GM21528 (cell line): ENCODE results near the gene FAXC.
A peak's percentile ranks its signal among the peaks of the same experiment; 100 is the strongest.
"Not testable (repeated sequence)": the region's sequence is repeated elsewhere in the genome, so short reads cannot be mapped to it uniquely, and the experiment has no call there.

Experiments used
- ATAC-seq: cut with Tn5 transposase; IDR thresholded peaks from one replicate; pipeline ENCODE4 v1.9.1; 2021; ENCODE audit warnings: mild to moderate bottlenecking, moderate library complexity; ENCODE audit not compliant: unreplicated experiment, low FRiP score

Gene FAXC

GRCh38 chr6:99344289-99344688, 5.2 kb downstream of the FAXC start:
- ATAC-seq = no peak

- no peak for ATAC-seq
These were observed 7.5 kb downstream of the FAXC start for GRCh38 chr6:99341862-99342455.

- ATAC-seq = no peak
These were observed 11.3 kb downstream of the FAXC start for GRCh38 chr6:99338188-99338587.

- ATAC-seq = not testable (repeated sequence)
These were observed 14.2 kb downstream of the FAXC start for GRCh38 chr6:99335298-99335697.

- peak; percentile 44 for ATAC-seq
These were observed 14.8 kb downstream of the FAXC start for GRCh38 chr6:99334526-99335127.

GRCh38 chr6:99333068-99333467, 16.4 kb downstream of the FAXC start:
- peak; percentile 92 for ATAC-seq

- no peak for ATAC-seq
These were observed 17.9 kb downstream of the FAXC start for GRCh38 chr6:99331531-99331930.

- ATAC-seq = peak; percentile 66
These were observed 19.3 kb downstream of the FAXC start for GRCh38 chr6:99330159-99330558.

DNA sequence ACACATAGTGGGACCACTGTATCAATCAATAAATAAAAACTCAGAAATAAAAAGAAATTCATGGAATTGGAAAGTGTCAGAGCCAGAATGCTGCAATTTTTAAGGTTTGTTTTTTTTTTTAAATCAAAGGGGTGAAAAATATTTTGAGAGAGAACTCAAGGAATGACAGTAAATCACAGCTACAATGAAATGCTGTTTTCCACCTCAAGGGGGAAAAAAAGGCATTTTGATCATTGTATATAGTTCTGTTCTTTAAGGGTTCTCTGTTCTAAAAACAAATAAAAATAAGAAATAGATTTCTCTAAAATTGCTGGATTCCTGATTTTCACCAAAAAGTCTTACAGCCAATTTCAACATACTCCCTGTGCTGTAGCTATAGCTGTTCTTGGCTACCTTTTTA, 24.5 kb downstream of the FAXC start:
- no peak for ATAC-seq

DNA sequence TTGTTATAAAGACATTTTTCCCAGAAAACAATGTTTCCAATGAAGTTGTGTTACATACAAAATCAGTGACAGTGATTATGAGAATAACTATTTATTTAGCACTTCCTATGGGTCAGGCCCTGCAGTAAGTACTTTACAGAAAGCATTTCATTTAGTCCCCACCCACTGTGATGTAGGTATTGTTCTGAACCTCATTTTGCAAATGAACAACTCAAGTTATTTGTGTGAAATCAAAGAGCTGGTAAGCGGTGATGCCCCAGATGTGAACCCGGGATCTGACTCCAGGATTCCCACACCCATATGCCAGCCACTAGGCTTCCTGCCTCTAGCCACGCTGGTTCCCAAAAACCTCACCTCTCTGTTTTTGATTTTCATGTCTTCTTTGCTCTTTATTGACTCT, 30.9 kb downstream of the FAXC start:
- ATAC-seq = no peak

- ATAC-seq = no peak
These were observed 37.1 kb downstream of the FAXC start for GRCh38 chr6:99312354-99312753.

GRCh38 chr6:99310553-99310952, 38.9 kb downstream of the FAXC start:
- no peak for ATAC-seq

GRCh38 chr6:99309557-99309956, 39.9 kb downstream of the FAXC start:
- ATAC-seq = no peak

DNA sequence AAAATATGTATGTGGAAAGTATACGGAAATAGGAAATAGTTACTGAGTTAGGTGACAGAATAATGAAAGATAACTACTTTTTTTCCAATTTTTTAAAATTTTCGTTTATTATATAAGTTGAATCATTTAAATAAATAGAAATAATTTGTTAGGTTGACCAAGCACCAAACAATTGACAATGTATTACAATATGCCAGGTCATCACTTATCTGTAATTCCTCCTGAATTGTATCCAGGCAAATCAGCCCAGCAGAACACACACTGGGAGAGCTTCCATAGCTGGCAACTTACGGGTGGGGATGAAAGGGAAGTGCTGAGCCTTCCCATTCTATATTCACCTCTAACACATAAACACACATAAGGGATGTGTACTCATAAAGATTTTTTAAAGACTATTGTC, 40.7 kb downstream of the FAXC start:
- no peak for ATAC-seq

- ATAC-seq = no peak
These were observed 42.1 kb downstream of the FAXC start for GRCh38 chr6:99307295-99307907.

DNA sequence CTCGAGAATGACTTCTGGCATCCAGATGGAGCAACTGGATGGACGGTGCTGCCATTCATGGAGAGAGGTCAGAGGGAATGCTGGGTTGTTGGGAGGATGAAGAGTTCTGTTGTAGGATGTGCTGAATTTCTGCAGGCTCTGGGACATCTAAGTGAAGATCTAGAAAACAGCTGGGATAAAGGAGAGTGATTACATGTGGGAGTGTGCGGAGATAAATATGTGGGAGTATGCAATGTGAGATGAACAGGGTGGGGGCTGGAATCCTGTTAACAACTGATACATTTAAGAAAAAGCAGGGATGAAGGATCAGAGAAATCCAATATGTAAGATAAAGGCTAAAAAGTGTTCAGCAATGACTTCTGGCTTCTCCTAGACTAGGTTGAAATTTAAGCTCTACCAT, 43.1 kb downstream of the FAXC start:
- ATAC-seq = no peak

DNA sequence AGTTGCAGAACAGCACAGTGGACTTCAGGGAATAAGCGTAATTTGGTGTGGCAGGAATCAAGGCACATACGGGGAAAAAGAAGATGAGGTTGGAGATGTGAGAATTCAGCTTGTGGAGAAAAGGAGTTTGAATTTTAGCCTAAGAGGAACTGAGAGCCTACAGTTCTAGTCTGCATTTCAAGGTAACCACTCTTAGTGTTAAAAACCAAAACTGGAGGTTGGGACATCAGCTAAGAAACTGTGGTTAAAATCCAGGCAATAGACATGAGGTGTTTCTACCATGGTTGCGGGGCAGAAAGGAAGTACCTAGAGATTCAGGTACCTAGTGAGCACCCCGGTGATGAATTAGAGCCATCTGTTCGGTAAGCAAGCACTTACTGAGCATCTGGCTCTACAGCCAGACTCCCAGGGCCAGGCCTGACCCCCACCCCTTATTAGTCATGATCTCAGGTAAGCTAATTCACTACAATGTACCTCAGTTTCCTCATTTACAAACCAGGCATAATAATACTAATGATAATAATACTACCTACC, 44.4 kb downstream of the FAXC start:
- peak; percentile 56 for ATAC-seq

DNA sequence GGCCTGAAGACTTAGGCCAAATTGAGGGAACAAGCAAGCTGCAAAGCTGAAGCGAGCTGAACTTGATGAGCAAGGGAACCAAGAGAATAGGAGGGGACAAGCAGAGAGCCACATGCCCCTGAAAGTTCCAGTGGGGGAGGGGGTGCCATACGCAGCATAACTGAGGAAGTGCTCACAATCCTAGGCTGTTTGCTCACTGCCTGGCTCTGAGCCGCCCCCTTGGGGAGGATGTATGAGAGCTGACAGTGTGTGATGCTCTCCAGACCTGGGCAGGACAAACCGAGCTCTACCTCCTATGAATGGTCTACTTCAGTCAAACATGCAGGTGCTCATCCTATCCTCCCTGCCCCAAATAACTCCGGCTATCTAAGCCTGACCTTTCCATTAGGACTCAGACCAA, 52.1 kb downstream of the FAXC start:
- no peak for ATAC-seq

DNA sequence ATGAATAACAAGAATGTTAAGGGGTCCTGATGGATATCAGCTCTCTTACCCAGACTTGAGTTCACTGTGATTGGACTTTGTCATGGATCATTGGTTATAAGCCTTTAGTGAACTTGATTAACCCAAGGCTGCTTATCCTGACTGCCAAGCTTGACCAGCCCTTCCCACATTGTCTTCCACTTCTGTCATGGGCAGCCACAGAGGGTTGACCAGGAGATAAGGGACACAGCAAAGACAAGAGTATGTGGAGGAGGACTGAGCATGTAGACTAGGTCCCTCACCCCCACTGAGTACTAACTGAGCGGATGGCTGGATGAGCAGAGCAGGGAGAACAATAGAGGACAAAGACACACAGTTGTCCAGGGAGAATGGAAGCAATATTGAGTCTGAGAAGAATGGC, 52.5 kb downstream of the FAXC start:
- ATAC-seq = no peak

- ATAC-seq = no peak
These were observed 53.2 kb downstream of the FAXC start for GRCh38 chr6:99296261-99296660.

GRCh38 chr6:99295276-99295675, 54.2 kb downstream of the FAXC start:
- ATAC-seq = no peak

GRCh38 chr6:99294786-99295185, 54.7 kb downstream of the FAXC start:
- ATAC-seq = no peak
